ENCODE measurements around the gene BICD1. TPM values are rescaled to one million over a fixed set of nuclear protein-coding genes. Genes with fewer than 3 reads are reported as not detected.

BICD1 gene
- total and polyA plus RNA-seq, 2 experiments from 2014 or later: 59.3 to 83.6 TPM

DNA sequence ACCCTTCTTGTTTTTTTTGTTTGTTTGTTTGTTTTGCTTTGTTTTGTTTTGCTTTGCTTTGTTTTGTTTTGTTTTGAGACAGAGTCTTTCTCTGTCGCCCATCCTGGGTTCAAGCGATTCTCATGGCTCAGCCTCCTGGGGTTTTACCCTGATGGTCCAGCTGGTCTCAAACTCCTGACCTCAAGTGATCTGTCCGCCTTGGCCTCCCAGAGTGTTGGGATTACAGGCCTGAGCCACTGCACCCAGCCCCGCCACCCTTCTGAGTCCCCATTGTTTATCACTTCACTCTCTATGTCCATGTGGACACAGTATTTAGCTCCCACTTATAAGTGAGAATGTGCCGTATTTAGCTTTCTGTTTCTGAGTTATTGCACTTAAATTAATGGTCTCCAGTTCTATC lies 36.9 kb upstream of the BICD1 start (continued):
- TF ChIP-seq ZNF114 (CRISPR knock-in tag; IDR thresholded peaks at IDR 0.05): no peak
- TF ChIP-seq EZH2 (IDR thresholded peaks at IDR 0.05; ENCODE audit: low read depth, unreplicated experiment): no peak
- TF ChIP-seq EZH2phosphoT487 (IDR thresholded peaks at IDR 0.05; ENCODE audit: unreplicated experiment): no peak
- TF ChIP-seq POLR2AphosphoS5 (IDR thresholded peaks at IDR 0.05; ENCODE audit: low read depth): no peak
- no peak for TF ChIP-seq ZNF331 (CRISPR knock-in tag; IDR thresholded peaks at IDR 0.05; ENCODE audit: low read depth)

DNA sequence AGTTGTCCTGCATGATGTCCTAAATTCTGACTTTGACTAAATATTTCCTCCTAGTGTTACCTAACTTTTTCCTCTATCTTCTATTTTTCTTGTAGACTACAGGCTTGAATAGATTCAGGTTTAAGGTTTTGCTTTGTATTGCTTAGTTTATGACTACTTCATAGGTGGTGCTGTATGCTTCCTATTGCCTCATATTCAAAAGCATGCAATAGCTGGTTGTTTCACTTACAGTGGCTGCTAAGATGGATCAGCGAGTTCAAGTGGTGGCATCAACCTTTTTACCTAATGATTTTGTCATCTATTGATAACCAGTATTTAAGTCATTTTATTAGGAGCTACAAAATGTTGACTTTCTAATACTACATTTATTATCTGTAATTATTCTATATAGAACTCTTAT lies 36.3 kb upstream of the BICD1 start:
- Mint-ChIP-seq H3K9me3 (peaks cover 22% of the 10 kb centered on the region), H3K4me3 (no peak overlapping the region), H3K4me1 (peaks cover 6% of the 10 kb centered on the region), H3K27ac (no peak overlapping the region; the same call in 1 of the 2 replicates), H3K27me3 (ENCODE audit: insufficient read depth, low read depth, poor library complexity) (peaks cover 8% of the 10 kb centered on the region), H3K36me3 (ENCODE audit: low read depth) (peaks cover 19% of the 10 kb centered on the region)
- Histone ChIP-seq H3K9me2 (ENCODE audit: insufficient read depth) (no peaks in the 10 kb centered on the region), H3K27ac (ENCODE audit: low read depth) (no peak overlapping the region), H3K4me2 (no peak overlapping the region), H3K4me3 (no peak overlapping the region), H3K79me2 (replicated peaks; ENCODE audit: insufficient read depth) (no peaks in the 10 kb centered on the region), H2AFZ (no peak overlapping the region), H3K4me1 (ENCODE audit: insufficient read depth) (0 out of 2 replicates have a peak, but pooled peaks cover 4% of the 10 kb centered on the region), H3K27me3 (ENCODE audit: insufficient read depth) (no peaks in the 10 kb centered on the region), H3K36me3 (ENCODE audit: insufficient read depth) (0 out of 2 replicates have a peak, but pooled peaks cover 6% of the 10 kb centered on the region), H4K20me1 (replicated peaks; ENCODE audit: insufficient read depth) (no peaks in the 10 kb centered on the region), H3F3A (replicated peaks; ENCODE audit: low read depth) (peaks cover 4% of the 10 kb centered on the region; the same call in 1 of the 2 replicates)
- no peak for ATAC-seq
- TF ChIP-seq ZNF114 (CRISPR knock-in tag; IDR thresholded peaks at IDR 0.05) (no peak), EZH2 (IDR thresholded peaks at IDR 0.05; ENCODE audit: low read depth, unreplicated experiment) (no peak), ZNF462 (CRISPR knock-in tag; IDR thresholded peaks at IDR 0.05) (no peak), CREB1 (CRISPR knock-in tag; IDR thresholded peaks at IDR 0.05; ENCODE audit: low read depth) (no peak), ZNF331 (CRISPR knock-in tag; IDR thresholded peaks at IDR 0.05; ENCODE audit: low read depth) (no peak), EZH2phosphoT487 (IDR thresholded peaks at IDR 0.05; ENCODE audit: unreplicated experiment) (no peak), STAT1 (IDR thresholded peaks at IDR 0.05; ENCODE audit: unreplicated experiment) (no peak)
- DNase-seq (ENCODE audit: low spot score): no peak
